CD4-positive, alpha-beta T cell treated with Interleukin-2 at 100 ng/mL for 4 hours (primary cell): Measurements from ENCODE around the gene DECR2.
"Not testable (repeated sequence)": the region's sequence is repeated elsewhere in the genome, so short reads cannot be mapped to it uniquely, and the experiment has no call there.

Source experiments
- DNase-seq: peaks from one replicate; pipeline ENCODE4 v3.0.0-alpha.2; 2020; ENCODE audit warnings: low spot score

Gene DECR2

DNA sequence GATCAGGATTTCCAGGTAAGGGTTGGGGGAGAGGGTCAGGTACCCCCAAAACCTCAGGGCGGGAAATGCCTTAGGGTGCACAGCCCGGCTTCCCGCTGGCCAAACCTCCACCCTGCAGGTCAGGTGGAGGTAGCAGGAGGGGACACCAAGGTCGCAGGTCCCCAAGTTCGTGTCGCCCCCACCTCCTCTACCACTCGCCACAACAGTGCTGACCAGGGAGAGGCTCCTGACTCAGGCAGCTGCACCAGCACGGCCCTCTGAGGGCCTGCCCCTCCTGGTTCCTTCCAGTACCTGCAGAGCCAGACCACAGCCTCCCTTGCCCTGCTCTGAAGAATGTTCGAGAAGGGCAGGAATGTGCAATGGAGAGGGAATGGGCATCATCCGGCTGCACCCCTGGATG, 35.2 kb upstream of the DECR2 start:
- DNase-seq, result no peak

DNA sequence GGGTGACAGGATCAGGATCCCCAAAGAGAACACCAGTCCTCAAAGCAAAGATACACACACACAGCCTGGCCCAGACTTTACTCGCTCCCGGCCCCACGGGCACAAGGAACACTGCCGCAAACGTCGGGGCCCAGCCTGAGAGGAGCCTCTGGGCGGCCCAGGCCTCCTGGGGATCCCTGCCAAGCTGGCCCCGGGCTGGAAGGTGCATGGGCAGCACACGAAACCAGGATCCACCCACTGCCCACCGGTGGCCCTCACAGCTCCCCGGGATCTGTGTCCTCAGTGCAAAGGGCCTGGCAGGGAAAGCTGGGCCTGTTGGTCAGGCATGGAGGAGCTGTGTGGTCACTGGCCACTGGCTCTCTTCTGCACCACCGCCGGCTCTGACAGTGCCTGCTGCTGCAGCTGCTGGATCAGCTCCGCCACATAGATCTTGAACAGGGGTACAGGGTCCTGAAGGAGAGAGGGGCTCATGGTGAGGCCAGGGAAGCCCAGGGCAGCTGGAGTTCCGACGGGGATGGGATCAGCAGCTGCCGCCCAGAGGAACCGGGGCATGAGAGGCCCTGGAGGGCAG, 34.3 kb upstream of the DECR2 start:
- DNase-seq, result no peak

DNA sequence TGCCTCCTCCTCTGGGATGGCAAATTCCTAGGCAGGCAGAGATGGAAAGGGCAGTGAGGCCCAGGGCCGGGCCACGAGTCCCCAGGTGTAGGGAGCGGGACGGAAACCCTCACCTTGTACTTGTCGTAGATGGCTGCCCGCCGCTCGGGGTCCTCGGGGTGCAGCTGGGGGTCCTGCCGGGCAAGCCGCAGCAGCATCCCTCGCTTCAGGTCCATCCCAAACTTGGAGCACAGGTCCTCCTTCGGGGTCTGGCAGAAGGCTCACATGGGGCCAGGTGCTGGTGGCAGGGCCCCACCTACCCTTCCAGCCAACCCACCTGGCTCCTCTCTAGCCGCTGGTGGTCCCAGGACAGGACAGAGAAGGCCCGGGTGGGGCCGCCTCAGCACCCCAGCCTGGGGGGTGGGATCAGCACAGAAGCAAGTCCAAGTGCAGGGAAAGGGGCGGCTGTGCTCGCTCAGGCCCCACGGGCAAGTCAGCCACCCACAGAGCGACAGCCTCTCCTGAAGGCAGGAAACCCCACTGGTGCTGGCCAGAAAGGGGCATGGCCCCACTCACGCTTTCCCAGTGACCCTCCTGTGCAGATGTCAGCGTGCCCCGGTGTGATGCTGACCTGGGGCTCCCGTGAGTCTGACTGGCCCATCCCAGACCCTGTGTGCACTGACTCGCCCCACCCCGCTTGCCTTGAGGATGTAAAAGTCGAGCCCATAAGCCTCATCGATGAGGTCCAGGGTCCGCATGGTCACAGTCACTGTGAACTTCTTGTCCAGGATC, 33.1 kb upstream of the DECR2 start:
- no peak for DNase-seq

DNA sequence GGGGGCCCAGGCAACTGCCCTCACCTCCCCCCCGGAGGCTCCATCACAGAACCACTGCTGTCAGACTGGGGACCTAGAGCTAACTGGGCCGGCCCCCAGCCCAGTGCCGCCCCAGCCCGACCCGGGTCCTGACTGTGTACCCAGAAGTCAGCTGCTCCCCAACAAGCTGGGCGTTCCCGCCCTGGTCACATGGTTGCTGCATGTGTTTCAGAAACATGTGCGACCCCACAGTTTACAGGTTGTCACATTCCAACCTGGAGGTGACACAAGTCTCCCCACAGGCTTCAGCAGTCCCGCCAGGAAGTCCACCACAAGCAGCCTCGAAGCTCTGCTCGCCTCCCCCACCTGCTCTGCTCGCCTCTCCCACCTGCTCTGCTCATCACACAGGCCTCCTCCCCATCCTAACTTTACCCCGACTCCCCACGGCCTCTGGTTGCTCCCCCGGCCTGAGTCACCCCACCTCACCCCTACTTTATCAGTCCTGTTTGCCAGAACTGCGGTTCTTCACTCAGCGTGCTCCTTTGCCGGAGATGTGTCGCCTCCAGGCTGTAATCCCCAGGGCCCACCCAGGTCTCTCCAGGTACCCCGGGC, 32.3 kb upstream of the DECR2 start:
- DNase-seq, result no peak

DNA sequence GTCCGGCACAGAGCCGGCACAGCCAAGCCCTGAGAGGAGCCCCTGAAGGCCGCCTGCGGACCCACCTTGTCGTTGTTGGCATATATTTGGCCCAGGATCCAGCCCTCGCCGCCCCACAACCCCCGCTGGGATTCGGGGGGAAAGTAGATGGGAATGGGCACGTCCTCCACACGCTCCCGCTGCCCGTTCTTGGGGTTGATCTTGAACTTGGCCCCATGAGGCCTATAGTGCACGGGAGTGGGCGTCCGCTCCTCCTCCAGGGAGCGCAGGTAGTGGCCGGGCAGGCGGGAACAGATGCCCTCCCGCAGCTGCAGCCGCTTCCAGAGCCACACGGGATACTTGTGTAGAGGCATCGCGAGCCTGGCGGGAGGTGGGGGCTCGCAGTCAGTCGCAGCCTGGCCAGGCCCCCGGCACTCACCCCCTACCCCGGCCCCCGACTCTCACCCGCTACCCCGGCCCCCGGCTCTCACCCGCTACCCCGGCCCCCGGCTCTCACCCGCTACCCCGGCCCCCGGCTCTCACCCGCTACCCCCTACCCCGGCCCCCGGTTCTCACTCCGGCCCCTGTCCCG, 31.7 kb upstream of the DECR2 start:
- DNase-seq, result no peak

DNA sequence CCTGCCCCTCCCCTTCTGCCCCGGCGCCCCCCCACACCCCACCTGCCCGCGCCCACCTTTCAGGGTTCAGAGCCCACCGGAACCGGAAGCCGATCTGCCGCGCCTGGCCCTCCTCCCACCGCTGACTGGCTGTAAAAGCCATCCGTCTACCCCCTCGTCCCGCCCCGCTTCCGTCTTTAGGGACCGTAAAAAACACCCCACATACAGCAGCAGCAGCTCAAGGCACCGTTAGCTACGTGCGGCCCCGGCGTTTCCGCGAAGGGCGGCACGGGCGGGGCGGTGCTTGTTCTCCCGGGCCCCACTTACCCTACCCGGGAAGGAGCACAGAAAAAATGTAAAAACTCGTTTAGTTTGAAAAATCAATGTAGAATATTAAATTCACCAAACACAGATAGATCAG, 31.2 kb upstream of the DECR2 start, which contains the start of gene MRPL28:
TSS of gene MRPL28 (minus strand) at position 96 of the 400 bp plus-strand sequence. CDS start 320 bp downstream, outside the sequence.
- DNase-seq, result peak; percentile 95

DNA sequence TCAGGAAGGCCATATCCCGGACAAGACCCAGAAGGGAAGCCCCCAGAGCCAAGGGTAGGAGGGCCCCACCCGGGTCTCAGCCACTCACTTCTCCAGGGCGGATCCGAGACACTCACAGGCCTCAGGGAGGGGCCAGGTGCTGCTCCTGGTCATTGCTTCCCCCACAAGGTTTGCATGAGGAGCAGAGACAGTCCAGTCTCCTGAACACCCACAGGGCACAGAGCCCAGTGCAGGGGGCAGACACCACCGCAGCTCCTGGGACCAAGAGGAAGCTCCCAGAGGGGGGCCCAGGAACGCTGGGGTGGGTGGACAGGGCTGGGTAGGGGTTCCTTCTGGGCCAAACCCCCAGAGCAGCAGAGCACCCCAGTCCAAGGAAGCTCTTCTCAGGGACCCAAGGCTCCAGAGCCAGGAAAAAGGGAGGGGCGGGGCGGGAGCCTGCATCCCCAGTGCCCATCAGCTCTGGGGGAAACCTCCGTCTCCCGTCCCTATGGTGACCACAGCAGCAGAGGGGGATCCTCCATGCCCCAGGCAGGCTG, 30.6 kb upstream of the DECR2 start:
- no peak for DNase-seq

DNA sequence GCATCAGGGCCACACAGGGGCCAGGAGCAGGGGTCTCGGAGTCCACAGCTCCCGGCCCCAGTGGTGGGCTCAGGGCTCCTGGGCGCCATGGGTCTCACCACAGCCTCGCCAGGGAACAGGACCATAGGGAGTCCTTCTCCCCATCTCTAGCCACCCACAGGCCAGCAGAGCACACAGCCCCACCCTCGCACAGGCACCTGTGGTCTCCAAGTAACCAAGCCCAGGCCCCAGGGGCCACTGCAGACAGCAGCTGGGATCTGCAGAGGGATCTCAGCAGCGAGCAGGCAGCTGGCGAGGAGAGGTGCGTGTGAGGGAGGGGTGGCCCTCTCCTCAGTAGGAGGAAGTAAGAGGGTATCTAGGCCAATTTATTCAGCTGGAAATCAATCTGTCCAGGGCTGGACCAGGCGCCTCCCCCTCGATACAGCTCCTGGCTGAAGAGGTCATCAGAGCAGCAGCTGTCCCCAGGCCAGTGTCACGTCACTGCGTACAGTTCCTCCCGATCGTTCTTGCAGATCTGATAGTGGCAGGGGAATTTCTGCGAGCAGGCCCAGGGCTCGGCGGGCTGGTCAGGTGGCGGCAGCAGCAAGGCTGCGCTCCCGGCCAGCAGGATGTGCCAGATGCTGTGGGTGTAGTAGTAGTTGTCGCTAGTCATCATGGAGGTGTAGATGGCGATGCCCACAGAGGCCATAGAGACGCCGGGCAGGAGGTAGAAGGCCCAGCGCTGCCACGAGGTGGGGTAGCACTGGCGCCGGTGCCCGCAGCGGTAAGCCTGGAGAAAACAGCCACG, 30.0 kb upstream of the DECR2 start:
- DNase-seq, result no peak

DNA sequence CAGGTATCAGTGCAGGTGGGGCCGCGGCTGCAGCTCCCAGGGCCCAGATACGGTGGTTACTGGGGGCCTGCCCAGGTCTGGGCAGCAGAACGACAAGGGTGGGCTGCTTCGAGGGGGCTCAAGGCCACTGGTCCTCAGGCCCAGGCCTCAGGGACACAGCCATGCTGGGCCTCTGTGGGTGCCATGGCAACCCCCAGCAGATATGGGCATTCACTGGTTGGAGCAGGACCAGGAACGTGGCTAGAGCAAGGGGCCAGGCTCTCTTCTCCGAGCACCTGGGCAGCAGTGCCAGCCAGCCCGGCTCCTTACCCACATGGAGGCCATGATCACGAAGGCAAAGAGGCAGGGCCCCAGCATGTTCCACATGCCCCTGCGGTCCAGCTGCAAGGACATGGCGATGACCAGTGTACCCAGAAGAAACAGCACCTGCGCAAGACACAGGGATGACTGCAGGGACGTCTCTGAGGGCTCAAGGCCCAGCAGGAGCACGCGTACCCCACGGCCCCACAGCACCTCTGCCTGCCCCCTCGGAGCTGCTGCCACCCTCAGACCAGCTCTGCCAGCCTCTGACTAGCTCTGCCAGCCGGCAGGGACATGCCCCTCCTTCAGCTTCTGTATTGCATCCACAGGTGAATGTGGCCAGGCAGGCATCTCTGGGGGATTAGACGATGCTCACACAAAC, 29.2 kb upstream of the DECR2 start:
- DNase-seq, result no peak

DNA sequence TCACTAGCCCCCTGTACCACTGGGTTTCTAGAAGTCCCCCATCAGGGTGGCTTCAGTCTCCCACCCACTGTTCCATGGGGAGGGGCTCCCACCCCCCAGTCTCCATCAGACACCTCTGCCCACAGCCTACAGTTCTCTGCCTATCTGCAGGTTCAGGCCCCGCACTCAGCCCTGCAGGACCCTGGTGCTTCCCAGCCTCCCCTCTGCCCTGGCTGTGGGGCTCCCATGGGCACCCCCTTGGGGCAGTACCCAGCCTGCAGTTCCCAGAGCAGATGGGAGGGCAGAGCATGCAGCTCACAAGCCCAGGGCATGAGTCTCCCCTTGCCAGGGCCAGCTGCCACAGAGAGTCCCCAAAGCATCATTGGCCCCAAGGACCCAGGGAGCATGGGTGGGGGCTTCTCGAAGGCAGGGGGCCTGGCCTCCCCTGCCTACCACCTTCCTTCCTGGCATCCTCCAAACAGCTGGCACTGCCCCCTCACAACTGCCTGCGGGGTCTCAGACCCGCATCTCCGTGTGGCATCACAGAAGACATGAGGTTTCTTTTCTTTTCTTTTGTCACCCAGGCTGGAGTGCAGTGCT, 28.6 kb upstream of the DECR2 start:
- DNase-seq, result no peak

DNA sequence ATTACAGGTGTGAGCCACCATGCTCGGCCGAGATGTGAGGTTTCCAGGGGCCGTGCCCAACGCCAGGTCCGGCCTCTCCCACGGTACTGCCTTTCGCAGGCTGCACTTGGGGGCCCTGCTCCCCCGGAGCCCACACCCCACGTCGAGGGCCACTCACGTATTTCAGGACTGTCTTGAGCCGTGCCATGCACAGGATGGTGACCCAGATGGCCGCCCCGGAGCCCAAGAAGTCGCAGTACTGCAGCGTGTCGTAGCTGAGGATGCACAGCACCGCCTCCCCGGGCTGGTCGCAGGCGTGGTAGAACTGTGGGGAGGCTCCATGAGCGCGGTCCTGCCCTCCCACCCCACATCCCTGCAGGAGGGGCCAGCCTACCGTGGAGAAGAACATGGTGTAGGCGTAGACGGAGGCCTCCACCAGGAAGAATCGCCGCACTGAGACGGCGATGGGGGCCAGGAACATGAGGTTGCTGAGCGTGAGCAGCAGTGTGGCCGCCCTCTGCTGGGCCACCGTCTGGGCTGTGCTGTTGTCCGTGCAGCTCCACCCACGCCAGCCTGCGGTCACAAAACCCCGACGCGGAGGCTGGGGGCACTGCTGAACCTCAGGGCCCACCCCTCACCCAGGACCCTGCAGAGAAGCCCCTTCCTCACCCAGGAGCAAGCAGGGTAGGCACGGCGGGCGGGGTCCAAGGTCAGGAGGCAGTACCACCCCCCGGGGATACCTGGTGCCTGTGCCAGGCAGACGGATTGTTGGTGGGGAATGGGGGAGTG, 27.7 kb upstream of the DECR2 start:
- no peak for DNase-seq

DNA sequence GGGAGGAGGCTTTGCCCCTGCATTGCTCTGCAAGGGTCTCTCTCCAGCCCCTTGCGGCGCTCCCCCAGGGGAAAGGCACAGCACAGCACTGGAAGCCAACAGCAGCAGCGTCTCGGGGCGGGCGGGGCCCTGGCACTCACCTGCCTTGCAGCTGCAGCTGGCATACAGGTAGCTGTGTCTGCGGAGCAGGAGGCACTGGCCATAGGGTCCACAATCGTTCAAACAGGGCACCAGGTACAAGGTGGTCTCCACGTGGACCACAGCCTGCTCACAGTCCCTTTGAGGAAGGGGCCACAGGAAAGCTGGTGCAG, 27.1 kb upstream of the DECR2 start:
- no peak for DNase-seq

DNA sequence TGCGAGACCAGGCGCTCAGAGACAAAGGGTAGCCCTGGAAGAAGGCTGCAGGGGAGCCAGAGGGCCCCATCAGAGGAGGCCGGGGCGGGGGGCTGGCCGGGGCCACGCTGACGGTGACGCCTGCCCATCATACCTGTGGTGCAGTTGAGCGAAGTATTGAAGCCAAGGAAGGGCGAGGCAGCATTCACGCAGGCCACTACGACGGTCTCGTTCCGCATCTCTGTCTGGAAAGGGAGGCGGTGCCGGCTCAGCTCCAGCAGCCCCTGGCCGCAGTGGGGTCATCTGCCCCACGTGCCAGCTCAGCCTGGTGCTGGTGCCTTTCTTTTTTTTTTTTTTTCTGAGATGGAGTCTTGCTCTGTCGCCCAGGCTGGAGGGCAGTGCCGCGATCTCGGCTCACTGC, 26.5 kb upstream of the DECR2 start:
- no peak for DNase-seq

DNA sequence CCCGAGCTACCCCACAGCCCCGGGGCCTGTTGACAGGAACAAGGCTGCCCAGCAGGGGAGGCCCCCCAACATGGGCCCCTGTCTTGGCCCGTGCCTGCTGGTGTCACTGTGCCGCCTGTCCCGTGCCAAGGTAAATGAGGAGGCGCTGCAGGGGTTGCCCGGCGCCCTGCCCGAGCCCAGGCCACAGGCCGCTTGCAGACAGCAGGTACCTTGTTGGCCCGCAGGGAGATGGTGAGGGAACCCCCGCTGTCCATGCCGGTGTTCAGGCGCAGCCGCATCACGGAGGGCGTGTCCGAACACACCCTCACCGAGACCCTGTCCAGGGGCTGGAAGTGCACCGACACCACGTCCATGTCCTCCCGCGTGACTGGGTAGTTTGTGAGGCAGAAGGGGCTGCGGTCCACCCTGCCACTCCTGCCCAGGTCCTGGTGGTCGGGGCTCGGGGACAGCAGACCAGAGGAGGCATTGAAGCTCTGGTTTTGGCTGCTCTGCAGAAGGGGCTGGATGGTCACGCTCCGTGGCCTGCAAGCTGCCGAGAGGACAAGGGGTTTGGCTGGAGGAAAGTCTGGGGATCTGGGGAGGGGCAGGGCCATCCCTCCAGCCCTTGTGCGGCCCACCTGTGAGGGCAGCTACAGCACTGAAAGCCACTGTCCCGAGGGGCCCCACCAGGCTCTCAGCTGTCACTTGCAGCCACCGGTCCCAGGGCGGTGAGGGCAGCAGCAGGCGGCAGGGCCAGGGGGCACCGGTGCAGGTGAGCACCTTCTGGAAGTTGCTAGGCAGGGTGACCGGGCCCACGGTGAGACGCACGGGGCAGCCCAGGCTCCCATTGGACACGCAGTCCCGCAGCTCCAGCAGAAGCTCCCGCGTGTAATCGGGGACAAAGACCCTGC, 25.5 kb upstream of the DECR2 start:
- no peak for DNase-seq

DNA sequence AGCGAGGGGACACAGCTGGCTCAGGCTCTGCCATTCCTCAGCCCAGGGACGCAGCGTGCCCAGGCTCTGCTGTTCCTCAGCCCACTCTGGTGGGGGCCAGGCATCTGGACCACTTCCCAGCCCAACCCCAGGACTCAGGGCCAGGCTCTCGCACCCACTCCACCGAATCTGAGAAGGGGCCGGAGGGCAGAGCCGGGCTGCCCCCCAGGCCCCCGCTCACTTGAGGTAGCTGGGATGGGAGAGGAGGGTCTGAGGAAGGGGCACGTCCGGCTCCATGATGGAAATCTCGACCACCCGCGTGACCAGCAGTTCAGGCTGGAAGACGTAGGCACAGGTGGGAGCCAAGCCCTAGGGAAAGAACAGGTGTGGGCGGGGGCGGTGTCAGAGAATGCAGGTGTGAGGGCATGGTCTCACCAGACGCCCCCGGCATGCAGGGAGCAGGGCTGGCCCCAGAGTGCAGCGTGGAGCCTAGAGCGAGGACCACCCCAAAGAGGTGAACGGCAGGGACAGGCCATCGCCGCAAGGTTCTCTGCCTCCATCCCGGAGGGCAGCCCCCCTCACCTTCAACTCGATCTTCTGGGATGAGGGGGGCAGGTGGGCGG, 24.8 kb upstream of the DECR2 start:
- no peak for DNase-seq

DNA sequence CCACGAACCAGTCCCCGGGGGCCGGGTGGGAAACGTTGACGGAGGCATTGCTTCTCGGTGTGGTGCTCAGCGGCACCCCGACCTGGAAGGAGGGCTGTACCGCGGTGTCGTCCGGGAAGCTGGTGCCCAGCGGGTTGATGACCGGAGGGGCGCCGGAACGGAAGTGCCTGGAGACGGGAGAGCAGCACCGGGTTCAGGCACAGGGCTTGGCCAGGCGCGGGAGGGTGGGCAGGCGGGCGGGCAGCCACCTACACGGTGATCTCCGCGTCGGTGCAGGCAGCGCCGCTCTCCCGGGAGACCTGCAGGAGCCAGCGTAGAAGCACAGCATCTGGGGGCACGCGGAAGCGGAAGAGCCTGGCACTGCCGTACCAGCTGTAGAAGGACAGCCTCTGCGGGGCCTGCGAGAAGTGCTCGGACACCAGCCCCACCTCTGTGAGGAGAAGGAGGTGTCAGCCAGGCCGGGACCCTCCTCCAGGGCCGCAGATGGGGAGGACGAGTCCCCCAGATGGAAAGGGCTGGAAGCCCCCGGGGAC, 24.2 kb upstream of the DECR2 start:
- DNase-seq, result no peak

DNA sequence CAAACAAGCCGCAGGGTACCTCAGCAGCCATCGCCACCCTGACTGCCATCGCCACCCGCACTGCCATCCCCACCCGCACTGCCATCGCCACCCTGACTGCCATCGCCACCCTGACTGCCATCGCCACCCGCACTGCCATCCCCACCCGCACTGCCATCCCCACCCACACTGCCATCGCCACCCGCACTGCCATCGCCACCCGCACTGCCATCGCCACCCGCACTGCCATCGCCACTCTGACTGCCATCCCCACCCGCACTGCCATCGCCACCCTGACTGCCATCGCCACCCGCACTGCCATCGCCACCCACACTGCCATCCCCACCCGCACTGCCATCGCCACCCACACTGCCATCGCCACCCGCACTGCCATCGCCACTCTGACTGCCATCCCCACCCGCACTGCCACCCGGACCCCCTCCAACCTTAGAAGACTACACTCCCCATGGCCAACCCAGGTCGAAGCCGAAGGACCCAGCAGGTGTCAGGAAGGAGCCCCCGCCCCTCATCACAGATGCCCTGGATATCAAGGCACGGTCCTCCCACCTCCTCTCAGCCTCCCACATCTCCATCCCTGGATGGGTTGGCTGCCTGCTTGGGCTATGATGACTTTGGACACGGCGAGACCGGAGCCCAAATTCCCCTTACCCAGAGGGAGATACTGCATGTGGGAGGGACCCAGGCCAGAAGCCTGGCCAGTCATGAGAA, 23.4 kb upstream of the DECR2 start:
- DNase-seq, result not testable (repeated sequence)

DNA sequence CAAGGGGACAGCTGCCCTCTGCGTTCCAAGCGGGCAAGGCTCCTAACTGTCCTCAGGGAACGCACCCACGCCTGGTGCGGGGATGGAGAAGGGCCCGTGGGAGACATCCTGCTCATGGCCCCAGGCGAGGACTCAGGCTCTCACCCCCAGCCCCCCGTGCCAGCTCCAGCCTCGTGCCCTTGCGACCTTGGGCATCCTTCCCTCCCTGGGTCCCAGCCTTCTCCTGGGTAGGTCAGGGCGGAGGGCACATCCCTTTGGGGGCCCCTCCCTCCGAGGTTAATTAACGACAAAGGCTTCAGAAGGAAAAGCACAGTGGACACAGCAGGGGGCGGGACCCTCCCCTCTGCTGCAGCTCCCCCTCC, 22.9 kb upstream of the DECR2 start:
- no peak for DNase-seq
